K562 (cell line): ENCODE measurements around the gene CRB2. TPM values are rescaled to one million over a fixed set of nuclear protein-coding genes. Genes with fewer than 3 reads are reported as not detected.

Experiments used
- CHD1 ChIP-seq: fragments of 200-600 bp; sonication (generic); IDR thresholded peaks from one replicate; pipeline ENCODE4 v1.6.1; 2012; ENCODE audit warnings: mild to moderate bottlenecking, moderate library complexity, low read length, inconsistent platforms
- DMBX1 ChIP-seq: fragments of 250-450 bp; sonication (Bioruptor Pico); IDR thresholded peaks from 2 replicates; pipeline ENCODE4 v1.8.0; 2022; ENCODE audit warnings: inconsistent platforms, mild to moderate bottlenecking, moderate library complexity, borderline replicate concordance
- ELF1 ChIP-seq: fragments of 200-800 bp; sonication (Bioruptor generic); IDR thresholded peaks from 2 replicates; pipeline ENCODE4 v1.6.1; 2016; ENCODE audit warnings: missing genetic modification characterization, missing compliant biosample characterization
- GABPB1 ChIP-seq: sonication (generic); formaldehyde crosslinking; IDR thresholded peaks from 2 replicates; pipeline ENCODE4 v1.8.0; 2022; ENCODE audit warnings: mild to moderate bottlenecking, missing genetic modification reagents
- GATAD2B ChIP-seq: fragments of 450-650 bp; IDR thresholded peaks from 2 replicates; pipeline ENCODE4 v1.6.1; 2017; ENCODE audit warnings: mild to moderate bottlenecking, borderline replicate concordance
- RAD21 ChIP-seq, 2 experiments: fragments of 250-450 bp in 1 of 2; fragments of 450-650 bp in 1 of 2; sonication (Bioruptor Pico) in 1 of 2; formaldehyde crosslinking in 1 of 2; IDR thresholded peaks in 1 of 2; conservative IDR thresholded peaks in 1 of 2; 2 replicates each; pipeline versions ENCODE4 v1.4.0 to v1.8.0; 2020 to 2022; ENCODE audit warnings: mild to moderate bottlenecking in 2 of 2, moderate library complexity in 1 of 2
- RBFOX2 ChIP-seq: fragments of 200-400 bp; formaldehyde crosslinking; IDR thresholded peaks from 2 replicates; pipeline ENCODE4 v1.6.1; 2017; ENCODE audit warnings: low read depth, mild to moderate bottlenecking, low read length, moderate library complexity
- RCOR1 ChIP-seq, 2 experiments: IDR thresholded peaks; 2 replicates each; pipeline ENCODE4 v1.6.1; 2012; ENCODE audit warnings: low read depth in 2 of 2, low read length in 2 of 2, borderline replicate concordance in 1 of 2, improper control_type of control experiment in 1 of 2
- SIN3A ChIP-seq, 2 experiments: fragments of 150-350 bp in 1 of 2; IDR thresholded peaks; 2 replicates each; pipeline ENCODE4 v1.6.1; 2011 to 2016; ENCODE audit warnings: borderline replicate concordance in 2 of 2, low read depth in 2 of 2, low read length in 2 of 2, mild to moderate bottlenecking in 2 of 2, moderate library complexity in 2 of 2; ENCODE audit not compliant: control insufficient read depth in 1 of 2
- TOE1 ChIP-seq, 2 experiments: fragments of 450-650 bp in 1 of 2; sonication (generic) in 1 of 2; formaldehyde crosslinking in 1 of 2; IDR thresholded peaks; 2 replicates each; pipeline versions ENCODE4 v1.7.1 to v1.8.0; 2016 to 2022; ENCODE audit warnings: borderline replicate concordance in 2 of 2, mild to moderate bottlenecking in 2 of 2, antibody characterized with exemption in 1 of 2, inconsistent platforms in 1 of 2, low read depth in 1 of 2, missing genetic modification reagents in 1 of 2, moderate library complexity in 1 of 2
- XRCC3 ChIP-seq: fragments of 450-650 bp; IDR thresholded peaks from 2 replicates; pipeline ENCODE4 v1.6.1; 2017; ENCODE audit warnings: mild to moderate bottlenecking, moderate library complexity
- polyA plus RNA-seq, 8 experiments: library from polyadenylated mRNA; depleted of rRNA in 4 of 8; stranded (reverse) in 5 of 8; unstranded in 3 of 8; fragments of >200 nt; fragmentation: Nextera tagmentation in 2 of 8; fragmentation: Illumina TruSeq in 1 of 8; extraction: Ambion mirVana in 2 of 8; extraction: Trizol in 1 of 8; gene quantifications; 2 replicates each; pipeline versions ENCODE4 v1.2.1 to v1.2.3, GENCODE V29; 2011 to 2014; ENCODE audit warnings: inconsistent platforms in 1 of 8, missing spikeins in 1 of 8
- total RNA-seq, 7 experiments: library from RNA; depleted of rRNA in 6 of 7; stranded (reverse); fragments of >200 nt in 6 of 7; fragmentation: Illumina TruSeq in 2 of 7; extraction: Trizol in 2 of 7; gene quantifications; 2 replicates each; pipeline versions ENCODE4 v1.2.1 to v1.2.3, GENCODE V29; 2011 to 2021; ENCODE audit warnings: low replicate concordance in 1 of 7
- TF ChIP-seq, protein P1 (sequence below): fragments of 450-650 bp; IDR thresholded peaks from 2 replicates; pipeline ENCODE4 v1.7.1; 2018; ENCODE audit warnings: mild to moderate bottlenecking, low read depth; ENCODE audit not compliant: partially characterized antibody
- TF ChIP-seq, protein P2 (sequence below), 2 experiments: IDR thresholded peaks in 1 of 2; conservative IDR thresholded peaks in 1 of 2; 2 replicates each; pipeline ENCODE4 v1.6.1; 2016; ENCODE audit warnings: low read depth in 2 of 2, mild to moderate bottlenecking in 1 of 2, missing compliant biosample characterization in 1 of 2, missing genetic modification characterization in 1 of 2, moderate library complexity in 1 of 2
- TF ChIP-seq, protein P3 (sequence below): sonication (generic); formaldehyde crosslinking; IDR thresholded peaks from 2 replicates; pipeline ENCODE4 v1.8.0; 2022; ENCODE audit warnings: missing genetic modification reagents, mild to moderate bottlenecking, moderate library complexity, borderline replicate concordance
- TF ChIP-seq, protein P4 (sequence below), 3 experiments: fragments of 200-800 bp in 1 of 3; sonication (Bioruptor generic) in 1 of 3; sonication (generic) in 1 of 3; formaldehyde crosslinking in 1 of 3; IDR thresholded peaks; 2 replicates each; pipeline versions ENCODE4 v1.6.1 to v1.8.0; 2016 to 2022; ENCODE audit warnings: mild to moderate bottlenecking in 2 of 3, missing compliant biosample characterization in 2 of 3, missing genetic modification characterization in 2 of 3, missing genetic modification reagents in 1 of 3

CRB2 gene
- total and polyA plus RNA-seq, 9 of the 15 experiments (the other 6 are each of a cell fraction or from before 2014, with no cell fraction given), result 0.13 to 1.2 (median 0.25) TPM; not detected in 2

DNA sequence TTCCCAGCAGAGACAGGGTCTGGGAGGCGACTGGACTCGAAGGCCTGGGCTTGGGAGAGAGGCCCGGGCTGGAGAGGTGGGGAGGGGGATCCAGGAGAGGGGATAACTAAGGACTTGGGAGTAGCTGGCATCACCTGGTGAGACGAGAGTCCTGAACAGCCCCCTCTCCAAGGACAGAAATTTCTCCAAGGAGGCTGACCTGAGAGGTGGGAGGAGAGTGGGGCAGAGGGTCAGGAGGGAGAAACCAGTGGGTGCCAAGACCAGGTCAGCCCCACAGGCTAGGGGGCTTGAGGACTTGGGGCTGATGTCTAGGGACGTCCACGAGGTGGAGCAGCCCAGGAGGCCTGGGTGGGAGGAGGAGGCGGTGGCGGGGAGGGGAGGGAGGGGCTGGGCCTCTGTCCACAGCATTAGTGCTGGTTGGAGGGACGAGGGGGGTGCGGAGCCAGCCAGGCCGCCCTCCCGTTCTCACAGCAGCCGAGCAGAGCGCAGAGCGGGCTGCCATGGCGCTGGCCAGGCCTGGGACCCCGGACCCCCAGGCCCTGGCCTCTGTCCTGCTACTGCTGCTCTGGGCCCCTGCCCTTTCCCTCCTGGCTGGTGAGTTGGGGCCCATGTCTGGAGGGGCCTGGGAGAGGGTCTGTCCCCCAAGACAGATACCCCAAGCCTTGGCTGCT, at the start of gene CRB2 (continued):
- TF ChIP-seq RCOR1 (IDR thresholded peaks at IDR 0.05; ENCODE audit: borderline replicate concordance in 1 of 2, low read depth in 2 of 2, low read length in 2 of 2) (no peak), RBFOX2 (no peak), RAD21 (CRISPR knock-in tag; conservative IDR thresholded peaks at IDR 0.05 in 1 of 2, IDR thresholded peaks at IDR 0.05 in 1 of 2) (peak in 1 of 2 experiments; percentile 29; a peak in 1 of 4 replicates), DMBX1 (no peak), GABPB1 (CRISPR knock-in tag) (no peak), XRCC3 (no peak), GATAD2B (no peak), ELF1 (tag) (no peak), TOE1 (IDR thresholded peaks at IDR 0.05; ENCODE audit: borderline replicate concordance) (no peak), TOE1 (CRISPR knock-in tag; IDR thresholded peaks at IDR 0.05; ENCODE audit: borderline replicate concordance, low read depth) (no peak), SIN3A (IDR thresholded peaks at IDR 0.05; ENCODE audit: borderline replicate concordance in 2 of 2, control insufficient read depth in 1 of 2, low read depth in 2 of 2, low read length in 2 of 2) (peak in 1 of 2 experiments; percentile 41; a peak in 1 of 4 replicates), CHD1 (no peak)
- TF ChIP-seq, protein P1, sequence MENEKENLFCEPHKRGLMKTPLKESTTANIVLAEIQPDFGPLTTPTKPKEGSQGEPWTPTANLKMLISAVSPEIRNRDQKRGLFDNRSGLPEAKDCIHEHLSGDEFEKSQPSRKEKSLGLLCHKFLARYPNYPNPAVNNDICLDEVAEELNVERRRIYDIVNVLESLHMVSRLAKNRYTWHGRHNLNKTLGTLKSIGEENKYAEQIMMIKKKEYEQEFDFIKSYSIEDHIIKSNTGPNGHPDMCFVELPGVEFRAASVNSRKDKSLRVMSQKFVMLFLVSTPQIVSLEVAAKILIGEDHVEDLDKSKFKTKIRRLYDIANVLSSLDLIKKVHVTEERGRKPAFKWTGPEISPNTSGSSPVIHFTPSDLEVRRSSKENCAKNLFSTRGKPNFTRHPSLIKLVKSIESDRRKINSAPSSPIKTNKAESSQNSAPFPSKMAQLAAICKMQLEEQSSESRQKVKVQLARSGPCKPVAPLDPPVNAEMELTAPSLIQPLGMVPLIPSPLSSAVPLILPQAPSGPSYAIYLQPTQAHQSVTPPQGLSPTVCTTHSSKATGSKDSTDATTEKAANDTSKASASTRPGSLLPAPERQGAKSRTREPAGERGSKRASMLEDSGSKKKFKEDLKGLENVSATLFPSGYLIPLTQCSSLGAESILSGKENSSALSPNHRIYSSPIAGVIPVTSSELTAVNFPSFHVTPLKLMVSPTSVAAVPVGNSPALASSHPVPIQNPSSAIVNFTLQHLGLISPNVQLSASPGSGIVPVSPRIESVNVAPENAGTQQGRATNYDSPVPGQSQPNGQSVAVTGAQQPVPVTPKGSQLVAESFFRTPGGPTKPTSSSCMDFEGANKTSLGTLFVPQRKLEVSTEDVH, result no peak
- TF ChIP-seq, protein P2, sequence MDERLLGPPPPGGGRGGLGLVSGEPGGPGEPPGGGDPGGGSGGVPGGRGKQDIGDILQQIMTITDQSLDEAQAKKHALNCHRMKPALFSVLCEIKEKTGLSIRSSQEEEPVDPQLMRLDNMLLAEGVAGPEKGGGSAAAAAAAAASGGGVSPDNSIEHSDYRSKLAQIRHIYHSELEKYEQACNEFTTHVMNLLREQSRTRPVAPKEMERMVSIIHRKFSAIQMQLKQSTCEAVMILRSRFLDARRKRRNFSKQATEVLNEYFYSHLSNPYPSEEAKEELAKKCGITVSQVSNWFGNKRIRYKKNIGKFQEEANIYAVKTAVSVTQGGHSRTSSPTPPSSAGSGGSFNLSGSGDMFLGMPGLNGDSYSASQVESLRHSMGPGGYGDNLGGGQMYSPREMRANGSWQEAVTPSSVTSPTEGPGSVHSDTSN (CRISPR knock-in tag; IDR thresholded peaks at IDR 0.05; ENCODE audit: low read depth), result no peak
- TF ChIP-seq, protein P2 (tag; conservative IDR thresholded peaks at IDR 0.05; ENCODE audit: low read depth), result no peak
- TF ChIP-seq, protein P3, sequence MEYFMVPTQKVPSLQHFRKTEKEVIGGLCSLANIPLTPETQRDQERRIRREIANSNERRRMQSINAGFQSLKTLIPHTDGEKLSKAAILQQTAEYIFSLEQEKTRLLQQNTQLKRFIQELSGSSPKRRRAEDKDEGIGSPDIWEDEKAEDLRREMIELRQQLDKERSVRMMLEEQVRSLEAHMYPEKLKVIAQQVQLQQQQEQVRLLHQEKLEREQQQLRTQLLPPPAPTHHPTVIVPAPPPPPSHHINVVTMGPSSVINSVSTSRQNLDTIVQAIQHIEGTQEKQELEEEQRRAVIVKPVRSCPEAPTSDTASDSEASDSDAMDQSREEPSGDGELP (CRISPR knock-in tag), result no peak
- TF ChIP-seq, protein P4, sequence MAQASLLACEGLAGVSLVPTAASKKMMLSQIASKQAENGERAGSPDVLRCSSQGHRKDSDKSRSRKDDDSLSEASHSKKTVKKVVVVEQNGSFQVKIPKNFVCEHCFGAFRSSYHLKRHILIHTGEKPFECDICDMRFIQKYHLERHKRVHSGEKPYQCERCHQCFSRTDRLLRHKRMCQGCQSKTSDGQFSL (CRISPR knock-in tag; IDR thresholded peaks at IDR 0.05), result peak; percentile 68; the same call in 1 of the 2 replicates
- TF ChIP-seq, protein P4 (tag; IDR thresholded peaks at IDR 0.05), result peak in 1 of 2 experiments; percentile 39; a peak in 1 of 4 replicates
